Rectal smooth muscle tissue (tissue), 1 donor: ENCODE data around the gene SNX12.
A peak's percentile ranks its signal among the peaks of the same experiment; 100 is the strongest.

Experiments
- H3K27ac ChIP-seq: one replicate; pipeline ENCODE4 v1.7.0; 2013; ENCODE audit warnings: low read depth, low read length, inconsistent platforms
- H3K27me3 ChIP-seq: one replicate; pipeline ENCODE4 v1.7.0; 2013; ENCODE audit warnings: low read length; ENCODE audit not compliant: control insufficient read depth, insufficient read depth
- H3K36me3 ChIP-seq: one replicate; pipeline ENCODE4 v1.7.0; 2013; ENCODE audit warnings: low read length; ENCODE audit not compliant: control insufficient read depth, insufficient read depth
- H3K4me1 ChIP-seq: one replicate; pipeline ENCODE4 v1.7.0; 2013; ENCODE audit warnings: low read length; ENCODE audit not compliant: control insufficient read depth, insufficient read depth
- H3K4me3 ChIP-seq: one replicate; pipeline ENCODE4 v1.7.0; 2013; ENCODE audit warnings: low read length
- H3K9ac ChIP-seq: one replicate; pipeline ENCODE4 v1.7.0; 2013; ENCODE audit warnings: low read length

Gene SNX12

DNA sequence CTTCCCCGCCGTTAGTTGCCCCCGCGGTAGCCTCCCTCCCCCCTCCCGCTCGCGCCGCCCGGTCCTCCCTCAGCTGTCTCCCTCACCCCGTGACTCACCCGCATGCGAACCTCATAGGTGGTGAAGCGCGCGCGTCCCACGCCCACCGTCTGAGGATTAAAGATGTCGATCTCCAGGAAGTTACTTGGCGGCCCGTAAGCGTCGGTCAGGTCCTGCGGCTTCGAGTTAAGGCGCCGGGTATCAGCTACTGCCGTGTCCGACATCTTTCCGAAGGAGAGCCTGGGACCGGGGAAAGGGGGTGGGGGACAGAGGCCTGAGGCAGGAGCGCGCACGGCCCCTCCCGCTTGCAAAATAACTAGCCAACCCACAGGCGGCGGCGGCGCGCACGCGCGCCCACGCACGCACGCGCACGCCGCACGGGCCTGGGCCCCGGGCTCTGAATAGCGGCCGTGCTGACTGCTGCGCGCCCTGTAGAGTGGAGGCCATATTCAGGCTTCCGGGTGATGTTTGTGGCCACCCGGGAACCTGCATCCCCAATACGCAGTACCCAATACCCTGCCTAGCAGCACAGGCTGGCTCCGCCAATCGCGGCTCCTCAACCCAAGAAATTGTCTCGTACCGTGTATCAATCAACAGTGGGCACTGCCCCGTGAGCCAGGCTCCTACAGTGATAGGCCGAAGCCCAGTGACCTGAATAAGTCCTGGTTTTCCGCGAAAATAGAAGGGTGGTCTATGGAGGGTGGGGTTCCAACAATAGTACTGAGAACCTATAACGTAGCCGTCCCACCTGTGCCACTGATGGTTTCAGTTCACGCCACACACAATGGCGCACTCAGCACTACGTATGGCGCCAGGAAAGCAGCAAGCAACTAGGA lies at the start of gene SNX12:
SNX12 (minus strand) TSS at position 291 of the 875 bp plus-strand sequence; CDS start at position 263, 28 bp downstream.
- H3K9ac ChIP-seq, result no peak within 1 kb of the TSS
- H3K36me3 ChIP-seq, result no peaks in the 10 kb centered on the region
- peaks cover 4% of the 10 kb centered on the region for H3K4me1 ChIP-seq
- peak within 1 kb of the TSS; percentile 72 for H3K4me3 ChIP-seq
- H3K27me3 ChIP-seq, result no peaks in the 10 kb centered on the region
- H3K27ac ChIP-seq, result peak within 1 kb of the TSS; percentile 76

DNA sequence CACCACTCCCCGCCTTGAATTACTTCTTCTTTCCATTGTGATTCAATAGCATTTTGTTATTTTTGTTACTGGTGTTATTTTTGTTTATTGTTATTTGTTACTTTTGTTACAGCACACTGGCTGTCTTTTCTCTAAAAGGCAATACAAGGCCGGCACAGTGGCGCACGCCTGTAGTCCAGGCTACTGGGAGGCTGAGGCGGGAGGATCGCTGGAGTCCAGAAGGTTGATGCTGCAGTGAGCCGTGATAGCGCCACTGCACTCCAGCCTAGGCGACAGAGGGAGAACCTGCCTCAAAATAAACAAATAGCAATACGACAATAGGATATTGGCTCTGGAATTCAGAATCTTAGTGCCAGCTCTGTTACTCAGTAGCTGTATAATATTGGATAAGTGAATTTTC lies 49.2 kb upstream of the SNX12 start:
- H3K4me3 ChIP-seq, result no peak overlapping the region
- no peaks in the 10 kb centered on the region for H3K4me1 ChIP-seq
- H3K27me3 ChIP-seq, result no peaks in the 10 kb centered on the region
- H3K9ac ChIP-seq, result no peak overlapping the region
- peaks cover 4% of the 10 kb centered on the region for H3K36me3 ChIP-seq
- no peak overlapping the region for H3K27ac ChIP-seq

DNA sequence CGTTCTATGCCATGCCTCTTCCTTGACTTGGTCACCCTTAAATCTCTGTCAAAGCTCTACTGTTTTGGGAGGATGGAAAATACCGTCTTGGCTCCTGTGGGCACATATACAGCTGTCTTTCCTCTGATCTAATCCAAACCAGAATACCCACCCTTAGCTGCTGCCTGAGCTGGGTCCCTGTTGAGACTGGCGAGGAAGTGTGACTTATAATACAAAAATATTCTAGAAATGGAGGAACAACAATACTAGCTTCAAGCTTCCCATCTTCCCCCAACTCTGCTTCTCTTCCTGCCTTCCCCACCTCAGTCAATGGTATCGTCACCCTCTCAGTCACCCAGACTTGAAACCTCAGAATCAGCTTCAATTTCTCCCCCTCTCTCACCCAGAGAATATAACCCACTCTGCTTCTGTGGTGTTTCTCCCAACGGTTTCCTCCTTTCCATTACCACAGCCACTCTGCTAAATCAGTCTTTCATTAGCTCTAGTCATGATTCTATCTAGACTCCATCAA lies 43.8 kb upstream of the SNX12 start:
- Histone ChIP-seq H3K27ac (no peak overlapping the region), H3K4me1 (no peaks in the 10 kb centered on the region), H3K27me3 (peaks cover 9% of the 10 kb centered on the region), H3K36me3 (no peaks in the 10 kb centered on the region), H3K4me3 (peak overlapping the region; percentile 54), H3K9ac (no peak overlapping the region)

DNA sequence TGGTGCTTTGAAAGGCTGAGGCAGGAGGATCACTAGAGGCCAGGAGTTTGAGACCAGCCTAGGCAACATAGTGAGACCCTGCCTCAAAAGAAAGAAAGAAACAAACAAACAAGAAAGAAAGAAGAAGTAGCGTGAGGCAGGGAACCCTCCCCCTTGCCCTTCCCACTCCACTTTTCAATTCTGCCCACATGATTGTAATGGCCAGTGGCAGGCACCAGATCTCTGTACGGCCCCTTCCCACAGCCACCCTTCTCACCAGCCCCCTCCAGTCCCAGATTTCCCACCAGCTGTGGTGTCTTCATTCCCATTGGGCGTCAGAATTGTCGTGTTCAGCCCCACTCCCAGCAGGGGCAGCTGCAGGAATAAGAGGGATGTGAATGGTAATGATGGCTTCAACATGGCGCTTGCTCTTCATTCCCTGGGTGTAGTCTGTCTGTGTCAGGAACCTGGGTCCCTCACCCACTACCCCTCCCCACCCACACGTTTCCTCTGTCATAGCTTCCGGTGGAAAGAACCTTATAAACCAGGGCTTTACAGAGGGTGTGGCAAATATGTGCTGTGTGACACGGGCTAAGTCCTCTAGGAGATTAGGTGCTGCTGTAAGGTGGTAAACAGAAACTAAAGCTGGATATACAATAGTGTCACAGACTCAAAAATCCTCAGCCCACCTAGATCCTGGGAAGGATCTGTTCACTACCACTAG lies 43.2 kb upstream of the SNX12 start, which contains the start of gene IL2RG:
IL2RG (minus strand) TSS at position 437 of the 703 bp plus-strand sequence; CDS start at position 399, 38 bp downstream.
- Histone ChIP-seq H3K27me3 (peaks cover 9% of the 10 kb centered on the region), H3K36me3 (no peaks in the 10 kb centered on the region), H3K4me3 (peak within 1 kb of the TSS; percentile 55), H3K27ac (no peak within 1 kb of the TSS), H3K4me1 (no peaks in the 10 kb centered on the region), H3K9ac (no peak within 1 kb of the TSS)

DNA sequence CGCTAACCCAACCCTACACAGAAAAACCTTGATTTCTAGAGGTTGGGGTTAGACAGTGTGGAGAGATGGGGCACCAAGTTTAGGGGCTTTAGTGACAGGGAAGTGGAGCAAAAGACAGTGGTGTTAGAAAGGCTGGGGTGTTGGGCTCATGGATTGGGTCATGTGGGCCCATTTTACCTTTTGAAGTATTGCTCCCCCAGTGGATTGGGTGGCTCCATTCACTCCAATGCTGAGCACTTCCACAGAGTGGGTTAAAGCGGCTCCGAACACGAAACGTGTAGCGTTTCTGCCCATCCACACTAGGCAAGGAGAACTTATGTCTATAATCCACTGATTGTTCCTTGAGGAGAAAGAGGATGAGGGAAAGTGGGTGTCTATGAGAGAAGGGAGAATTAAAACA lies 40.9 kb upstream of the SNX12 start:
- Histone ChIP-seq H3K27me3 (peaks cover 12% of the 10 kb centered on the region), H3K4me1 (no peaks in the 10 kb centered on the region), H3K36me3 (no peaks in the 10 kb centered on the region), H3K9ac (no peak overlapping the region), H3K4me3 (no peak overlapping the region), H3K27ac (no peak overlapping the region)

DNA sequence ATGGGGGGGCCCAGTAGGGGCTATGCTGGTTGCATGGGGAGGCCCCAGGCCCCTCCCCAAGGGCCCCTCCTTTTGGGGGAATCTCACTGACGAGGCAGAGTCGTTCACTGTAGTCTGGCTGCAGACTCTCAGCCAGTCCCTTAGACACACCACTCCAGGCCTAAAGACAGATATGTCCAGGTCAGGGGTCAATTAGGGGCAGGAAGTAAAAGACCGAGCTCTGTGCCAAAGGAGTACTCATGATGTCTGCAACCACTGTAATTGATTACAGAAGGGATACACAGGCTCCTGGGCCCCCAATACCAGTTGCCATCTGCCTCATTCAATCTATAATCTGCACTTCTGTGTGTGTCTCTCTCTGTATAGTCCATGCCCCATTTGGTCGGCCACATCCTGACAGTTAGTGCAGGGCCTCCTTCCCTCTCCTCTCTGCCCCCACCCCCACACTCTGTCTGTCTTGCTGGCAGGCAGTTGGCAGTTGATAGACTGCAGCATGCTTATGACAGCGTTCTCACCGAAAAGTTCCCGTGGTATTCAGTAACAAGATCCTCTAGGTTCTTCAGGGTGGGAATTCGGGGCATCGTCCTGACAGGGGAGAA lies 39.7 kb upstream of the SNX12 start:
- H3K9ac ChIP-seq, result no peak overlapping the region
- no peak overlapping the region for H3K4me3 ChIP-seq
- H3K36me3 ChIP-seq, result no peaks in the 10 kb centered on the region
- H3K27me3 ChIP-seq, result peaks cover 12% of the 10 kb centered on the region
- no peak overlapping the region for H3K27ac ChIP-seq
- H3K4me1 ChIP-seq, result no peaks in the 10 kb centered on the region

DNA sequence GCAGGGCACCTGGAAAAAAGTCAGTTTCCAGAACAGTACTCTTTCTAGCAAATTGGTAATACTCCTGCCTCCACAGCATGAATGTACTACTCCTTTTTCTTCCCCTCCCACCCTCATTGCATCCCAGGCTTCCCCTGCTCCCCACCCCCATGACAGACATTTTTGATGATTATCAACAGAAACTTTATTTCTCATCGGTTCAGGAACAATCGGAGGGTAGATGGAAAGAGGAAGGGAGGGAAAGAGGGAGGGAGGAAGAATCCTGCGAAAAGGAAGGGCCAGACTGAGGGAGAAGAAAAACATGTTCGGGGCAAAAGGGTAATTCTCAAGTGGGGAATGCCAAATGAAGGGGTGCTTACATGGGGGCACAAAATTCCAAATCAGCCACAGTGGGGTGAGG lies 39.1 kb upstream of the SNX12 start:
- Histone ChIP-seq H3K4me3 (no peak overlapping the region), H3K9ac (no peak overlapping the region), H3K36me3 (no peaks in the 10 kb centered on the region), H3K27me3 (peaks cover 12% of the 10 kb centered on the region), H3K4me1 (no peaks in the 10 kb centered on the region), H3K27ac (no peak overlapping the region)

DNA sequence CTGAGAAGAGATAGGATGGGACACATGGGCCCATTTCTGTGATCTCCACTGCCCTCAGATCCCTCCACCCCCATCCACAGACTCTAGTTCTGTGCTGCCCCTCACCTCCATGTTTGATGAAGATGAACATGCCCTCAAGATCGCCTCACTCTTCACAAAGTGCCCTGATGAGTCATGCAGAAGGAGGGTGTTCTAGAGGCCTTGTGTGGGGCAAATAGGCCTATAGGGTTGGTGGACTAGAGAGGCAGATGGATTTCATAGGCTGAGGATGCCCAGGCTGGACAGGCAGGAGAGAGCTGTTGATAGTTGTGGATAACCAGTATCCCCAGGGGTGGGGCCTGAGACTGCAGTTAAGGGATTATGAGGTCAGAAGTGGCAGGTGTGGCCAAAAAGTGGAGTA lies 38.3 kb upstream of the SNX12 start, which contains the start of gene CXorf65:
CXorf65 (minus strand) TSS at position 314 of the 400 bp plus-strand sequence; CDS start at position 130, 184 bp downstream.
- H3K4me1 ChIP-seq, result no peaks in the 10 kb centered on the region
- H3K9ac ChIP-seq, result no peak within 1 kb of the TSS
- H3K27ac ChIP-seq, result no peak within 1 kb of the TSS
- H3K36me3 ChIP-seq, result no peaks in the 10 kb centered on the region
- H3K4me3 ChIP-seq, result no peak within 1 kb of the TSS
- peaks cover 12% of the 10 kb centered on the region for H3K27me3 ChIP-seq

DNA sequence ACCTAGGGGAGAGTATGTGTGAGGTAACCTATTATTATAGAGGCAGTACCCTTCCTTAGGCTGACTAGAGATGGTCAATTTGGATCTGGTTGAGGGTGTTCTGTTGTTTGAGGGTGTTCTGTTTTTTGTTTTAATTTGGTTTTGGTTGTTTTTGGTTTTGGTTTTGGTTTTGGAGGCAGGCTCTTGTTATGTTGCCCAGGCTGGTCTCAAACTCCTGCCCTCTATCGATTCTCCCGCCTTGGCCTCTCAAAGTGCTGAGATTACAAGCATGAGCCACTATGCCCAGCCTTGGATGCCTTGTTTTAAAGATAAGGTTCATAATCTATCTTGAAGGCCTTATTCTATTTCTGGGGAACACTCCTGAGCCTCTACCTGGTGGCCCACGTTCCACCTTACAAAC lies 37.5 kb upstream of the SNX12 start:
- Histone ChIP-seq H3K36me3 (no peaks in the 10 kb centered on the region), H3K9ac (no peak overlapping the region), H3K27ac (no peak overlapping the region), H3K4me1 (no peaks in the 10 kb centered on the region), H3K27me3 (peaks cover 12% of the 10 kb centered on the region), H3K4me3 (no peak overlapping the region)

DNA sequence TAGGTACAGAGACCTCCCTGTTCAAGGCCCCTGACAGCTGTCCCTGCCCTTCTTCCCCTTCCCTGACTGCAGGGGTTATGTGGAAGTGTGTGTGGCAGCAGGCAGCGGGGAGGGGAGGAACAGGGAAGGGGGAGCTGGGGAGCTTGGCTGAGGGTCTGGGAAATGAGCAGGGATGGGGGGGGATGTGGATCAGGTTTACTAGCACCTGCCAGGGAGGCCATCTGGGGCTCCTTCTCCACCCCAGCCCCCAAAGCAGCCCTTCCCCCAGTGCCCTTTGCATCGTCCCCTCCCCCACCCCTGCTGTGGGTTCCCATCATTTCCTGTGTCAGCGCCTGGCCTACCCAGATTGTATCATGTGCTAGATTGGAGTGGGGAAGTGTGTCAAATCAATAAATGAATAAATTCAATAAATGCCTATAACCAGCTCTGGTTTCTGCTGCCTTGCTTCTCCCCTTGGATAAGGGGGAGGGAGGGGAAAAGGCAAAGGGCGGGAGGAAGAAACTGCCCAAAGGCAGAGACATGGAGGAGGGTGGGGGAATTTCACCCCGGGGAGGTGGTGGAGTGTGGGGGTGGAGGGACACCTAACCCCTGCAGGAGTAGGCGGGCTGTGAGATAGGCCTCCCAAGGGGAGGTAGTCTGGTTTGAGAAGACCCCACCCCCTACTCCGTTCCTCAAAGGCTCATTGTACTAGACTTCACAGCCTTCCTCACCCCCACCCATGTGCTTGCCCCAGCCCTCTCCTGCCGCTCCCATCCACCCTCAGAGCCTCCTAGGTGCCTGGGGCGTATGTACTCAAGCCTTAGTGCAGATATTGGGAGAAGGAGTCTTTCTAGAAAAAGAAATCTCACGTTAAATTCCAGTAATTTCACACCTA lies 35.2 kb upstream of the SNX12 start:
- Histone ChIP-seq H3K27ac (no peak overlapping the region), H3K4me1 (no peaks in the 10 kb centered on the region), H3K9ac (no peak overlapping the region), H3K4me3 (no peak overlapping the region), H3K27me3 (peaks cover 11% of the 10 kb centered on the region), H3K36me3 (no peaks in the 10 kb centered on the region)

DNA sequence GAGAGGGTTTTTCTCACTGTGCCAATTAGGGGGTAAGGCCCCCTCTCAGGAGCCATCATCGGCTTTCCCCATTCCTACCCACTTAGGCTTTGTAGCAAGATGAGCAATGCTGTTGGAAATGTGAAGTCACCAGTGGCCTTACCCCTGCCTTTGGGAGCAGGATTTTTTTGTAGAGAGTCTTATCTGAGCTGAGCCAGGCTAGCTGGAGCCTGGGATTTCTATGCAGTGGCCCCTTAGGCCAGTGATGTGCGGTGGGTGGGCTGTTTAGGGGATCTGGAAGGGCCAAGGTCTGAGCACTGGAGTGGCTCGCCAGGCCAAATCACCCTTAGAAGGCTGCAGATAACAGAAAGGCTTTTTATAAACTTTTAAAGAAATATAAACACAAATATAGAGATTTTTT lies 34.2 kb upstream of the SNX12 start:
- Histone ChIP-seq H3K27ac (no peak overlapping the region), H3K36me3 (no peaks in the 10 kb centered on the region), H3K27me3 (peaks cover 8% of the 10 kb centered on the region), H3K9ac (no peak overlapping the region), H3K4me1 (no peaks in the 10 kb centered on the region), H3K4me3 (no peak overlapping the region)
